GM19351 (cell line): ENCODE data around the gene ARHGAP20.

Experiments
- ATAC-seq: cut with Tn5 transposase; IDR thresholded peaks from one replicate; pipeline ENCODE4 v1.9.1; 2021; ENCODE audit warnings: mild to moderate bottlenecking, moderate library complexity; ENCODE audit not compliant: unreplicated experiment

ARHGAP20 gene

DNA sequence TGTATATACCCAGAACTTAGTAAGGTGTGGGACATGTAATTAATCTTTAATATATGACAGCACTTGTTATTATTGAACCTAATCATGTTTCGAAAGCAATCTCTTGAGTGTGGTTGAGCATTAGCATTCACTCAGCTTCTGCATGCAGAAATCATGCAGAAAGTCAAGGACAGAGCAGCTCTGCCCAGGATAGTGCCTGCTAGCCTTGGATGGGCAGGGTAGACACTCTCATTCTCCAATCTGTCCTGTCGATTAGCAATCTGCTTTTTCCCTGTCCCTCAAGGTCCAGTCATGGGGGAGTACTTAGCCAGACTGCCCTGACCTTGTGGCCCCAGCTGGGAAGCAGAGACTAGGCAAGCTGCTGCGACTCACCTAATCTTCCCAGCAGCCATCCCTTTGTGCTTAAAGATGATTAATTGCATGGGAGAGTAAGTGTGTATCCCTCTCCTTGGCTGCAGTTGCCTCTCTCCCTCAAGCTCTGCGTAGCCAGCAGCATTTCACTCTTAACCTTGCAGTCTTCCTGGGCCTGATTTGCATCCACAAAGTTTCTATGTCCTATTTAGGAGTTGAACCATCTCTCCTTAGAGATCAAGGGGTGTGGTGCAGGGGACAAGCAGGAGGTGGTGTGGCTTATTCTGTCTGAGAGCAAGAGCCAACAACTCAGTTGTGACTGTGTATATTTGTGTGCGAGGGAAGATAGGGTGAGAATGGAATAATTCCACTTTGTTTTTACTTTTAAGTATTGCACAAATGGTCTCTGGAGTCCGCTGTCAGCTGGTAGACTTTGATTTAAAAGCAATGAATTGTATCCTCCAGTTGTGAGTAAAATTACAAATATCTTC, 181.1 kb downstream of the ARHGAP20 start:
- no peak for ATAC-seq

- ATAC-seq: no peak
Measured at GRCh38 chr11:110529043-110529442, 183.2 kb downstream of the ARHGAP20 start.

DNA sequence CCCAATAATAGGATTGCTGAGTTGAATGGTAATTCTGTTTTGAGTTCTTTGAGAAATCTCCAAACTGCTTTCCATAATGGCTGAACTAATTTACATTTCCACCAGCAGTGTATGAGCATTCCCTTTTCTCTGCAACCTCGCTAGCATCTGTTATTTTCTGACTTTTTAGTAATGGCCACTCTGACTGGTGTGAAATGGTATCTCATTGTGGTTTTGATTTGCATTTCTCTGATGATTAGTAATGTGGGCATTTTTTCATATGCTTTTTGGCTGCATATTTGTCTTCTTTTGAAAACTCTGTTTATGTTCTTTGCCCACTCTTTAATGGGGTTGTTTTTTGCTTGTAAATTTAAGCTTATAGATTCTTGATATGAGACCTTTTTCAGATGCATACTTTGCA, 185.1 kb downstream of the ARHGAP20 start:
- ATAC-seq: no peak
